ENCODE results near the gene ZCCHC24.

- TF ChIP-seq POLR2A (IDR thresholded peaks at IDR 0.05) (no peak), CTCF (IDR thresholded peaks at IDR 0.05) (no peak)
Observed at GRCh38 chr10:79345241-79346011, 100.0 kb downstream of the ZCCHC24 start.
